NB4 (cell line): ENCODE results near the gene PLA2G4A.

ENCODE experiments used
- CTCF ChIP-seq: IDR thresholded peaks from one replicate; pipeline ENCODE4 v1.5.1; 2012; ENCODE audit warnings: low read depth, low read length
- MYC ChIP-seq: IDR thresholded peaks from 2 replicates; pipeline ENCODE4 v1.6.1; 2011; ENCODE audit warnings: low read depth, low read length
- POLR2A ChIP-seq: IDR thresholded peaks from 2 replicates; pipeline ENCODE4 v1.6.1; 2011; ENCODE audit warnings: mild to moderate bottlenecking; ENCODE audit not compliant: insufficient read length; ENCODE audit errors: extremely low read depth

DNA sequence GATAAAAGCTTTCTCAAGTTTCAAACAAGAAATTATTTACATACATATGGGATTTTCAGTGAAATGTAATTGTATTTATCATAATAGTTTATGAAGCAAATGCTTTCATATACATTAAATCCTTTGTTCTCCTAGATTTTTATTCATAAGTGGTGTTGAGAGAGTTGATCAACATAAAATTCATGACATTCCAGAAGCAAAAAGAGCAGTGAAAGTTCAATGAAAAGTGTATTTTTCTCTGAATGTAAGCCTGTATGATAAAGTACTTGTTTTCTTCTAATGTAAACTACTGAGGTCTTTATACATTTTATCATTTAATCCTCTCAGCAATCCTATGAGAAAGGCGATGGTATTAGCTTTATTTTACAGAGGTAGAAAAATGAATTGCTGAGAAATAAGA is 146.5 kb downstream of the PLA2G4A start:
- TF ChIP-seq POLR2A, result no peak
- TF ChIP-seq CTCF, result no peak
- no peak for TF ChIP-seq MYC
